ENCODE data around the gene DLGAP5. TPM values are rescaled to one million over a fixed set of nuclear protein-coding genes. Genes with fewer than 3 reads are reported as not detected.
A peak's percentile ranks its signal among the peaks of the same experiment; 100 is the strongest.

Gene DLGAP5
- total and polyA plus RNA-seq, 7 donors = 0.03 to 0.29 (median 0.08) TPM; not detected in 3

DNA sequence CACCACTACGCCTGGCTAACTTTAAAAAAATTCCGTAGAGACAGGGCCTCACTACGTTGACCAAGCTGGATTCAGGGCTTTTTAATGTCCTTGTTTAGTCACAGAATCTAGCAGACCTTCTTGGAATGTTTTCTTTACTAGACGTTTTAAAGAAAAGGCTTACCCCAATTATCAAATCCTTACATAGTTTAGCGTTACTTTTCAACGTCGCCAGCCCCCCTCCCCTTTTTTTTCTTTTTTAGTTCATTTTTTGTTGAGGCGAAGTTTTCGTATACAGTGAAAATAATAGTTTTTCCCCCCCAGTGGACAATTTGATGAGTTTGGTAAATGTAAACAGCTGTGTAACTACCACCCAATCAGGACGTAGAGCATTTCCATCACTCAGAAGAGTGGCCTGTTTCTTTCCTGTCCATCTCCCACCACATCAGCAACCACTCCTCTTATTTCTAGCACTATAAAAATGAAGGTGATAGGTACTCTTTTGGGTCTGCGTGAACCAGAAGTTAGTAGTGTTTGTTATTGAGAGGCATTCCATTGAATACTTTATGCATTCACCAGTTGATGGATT, 753 bp upstream of the DLGAP5 start:
- 54 to 61% (median 61%) methylated on average over 11 of the region's 11 CpGs for WGBS, 3 donors
- intact Hi-C loops (cut with DNase I) = loop anchor here in 1 of 2 donors (5.0 kb wide), 1 partner anchor 220 kb away; the partner anchor contains the start of gene ATG14
- H3K4me1 ChIP-seq = no peaks in the 10 kb centered on the region
- DNase-seq (no peak), ATAC-seq (no peak)
- peak overlapping the region; percentile 81 for H3K4me3 ChIP-seq
- no peaks in the 10 kb centered on the region for H3K27me3 ChIP-seq (ENCODE audit: insufficient read depth in 3 of 3, low read length in 2 of 3)
- H3K27ac ChIP-seq = peak overlapping the region; percentile 53
- no peaks in the 10 kb centered on the region for H3K9me3 ChIP-seq
- TF ChIP-seq, protein P1, sequence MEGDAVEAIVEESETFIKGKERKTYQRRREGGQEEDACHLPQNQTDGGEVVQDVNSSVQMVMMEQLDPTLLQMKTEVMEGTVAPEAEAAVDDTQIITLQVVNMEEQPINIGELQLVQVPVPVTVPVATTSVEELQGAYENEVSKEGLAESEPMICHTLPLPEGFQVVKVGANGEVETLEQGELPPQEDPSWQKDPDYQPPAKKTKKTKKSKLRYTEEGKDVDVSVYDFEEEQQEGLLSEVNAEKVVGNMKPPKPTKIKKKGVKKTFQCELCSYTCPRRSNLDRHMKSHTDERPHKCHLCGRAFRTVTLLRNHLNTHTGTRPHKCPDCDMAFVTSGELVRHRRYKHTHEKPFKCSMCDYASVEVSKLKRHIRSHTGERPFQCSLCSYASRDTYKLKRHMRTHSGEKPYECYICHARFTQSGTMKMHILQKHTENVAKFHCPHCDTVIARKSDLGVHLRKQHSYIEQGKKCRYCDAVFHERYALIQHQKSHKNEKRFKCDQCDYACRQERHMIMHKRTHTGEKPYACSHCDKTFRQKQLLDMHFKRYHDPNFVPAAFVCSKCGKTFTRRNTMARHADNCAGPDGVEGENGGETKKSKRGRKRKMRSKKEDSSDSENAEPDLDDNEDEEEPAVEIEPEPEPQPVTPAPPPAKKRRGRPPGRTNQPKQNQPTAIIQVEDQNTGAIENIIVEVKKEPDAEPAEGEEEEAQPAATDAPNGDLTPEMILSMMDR (IDR thresholded peaks at IDR 0.05) = no peak
- no peaks in the 10 kb centered on the region for H3K36me3 ChIP-seq (ENCODE audit: insufficient read depth in 1 of 2, low read depth in 1 of 2)

DNA sequence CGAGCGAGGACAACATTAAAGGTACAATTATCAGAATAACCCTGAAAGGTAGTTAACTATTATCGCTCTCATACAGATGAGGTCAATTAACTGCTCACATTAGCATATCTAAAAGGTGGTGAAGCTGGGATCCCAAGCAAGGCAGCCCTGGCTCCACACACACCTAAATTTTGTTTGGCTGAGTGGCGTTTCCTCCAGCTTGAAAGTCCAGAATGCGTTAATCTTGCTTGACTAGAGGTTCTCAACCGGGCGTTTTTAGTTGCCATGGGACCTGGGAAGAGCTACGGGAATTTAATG, 531 bp downstream of the DLGAP5 start:
- no peaks in the 10 kb centered on the region for H3K9me3 ChIP-seq
- no peak for ATAC-seq
- WGBS, 3 donors = 6 to 7% (median 6%) methylated on average over 8 of the region's 8 CpGs
- peak overlapping the region; percentile 81 for H3K4me3 ChIP-seq
- H3K36me3 ChIP-seq (ENCODE audit: insufficient read depth in 1 of 2, low read depth in 1 of 2) = no peaks in the 10 kb centered on the region
- no peaks in the 10 kb centered on the region for H3K4me1 ChIP-seq
- no peaks in the 10 kb centered on the region for H3K27me3 ChIP-seq (ENCODE audit: insufficient read depth in 3 of 3, low read length in 2 of 3)
- TF ChIP-seq, protein P1 (IDR thresholded peaks at IDR 0.05) = no peak
- intact Hi-C loops (cut with DNase I) = loop anchor here in 1 of 2 donors (5.0 kb wide), 1 partner anchor 221 kb away; the partner anchor contains the start of gene ATG14
- DNase-seq = no peak
- H3K27ac ChIP-seq = no peak overlapping the region

DNA sequence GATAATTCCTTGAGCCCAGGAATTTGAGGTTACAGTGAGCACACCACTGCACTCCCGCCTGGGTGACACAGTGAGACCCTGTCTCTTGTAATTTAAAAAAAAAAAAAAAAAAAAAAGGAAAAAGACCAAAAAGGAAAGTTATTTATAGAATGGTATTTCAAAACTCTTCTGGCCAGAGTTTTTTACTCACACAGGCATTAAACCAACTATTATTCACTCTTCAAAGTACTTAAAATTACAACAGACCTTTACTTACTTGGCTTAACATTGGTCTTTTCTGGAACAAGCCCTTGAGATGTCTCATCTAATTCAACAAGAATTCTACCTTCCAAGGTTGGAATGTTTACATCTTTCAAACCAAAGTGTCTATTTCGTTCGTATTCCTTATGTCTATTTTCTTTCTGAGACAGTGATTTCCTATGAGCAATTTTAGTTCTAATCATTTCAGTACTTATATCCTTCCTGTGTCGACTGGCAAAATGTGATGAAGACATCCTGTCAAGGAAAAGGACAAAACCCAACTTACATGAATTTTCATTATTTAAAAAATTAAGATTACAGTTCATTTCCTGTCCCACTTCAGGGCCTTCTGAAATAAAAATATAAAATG, 2.6 kb downstream of the DLGAP5 start:
- H3K4me1 ChIP-seq = no peaks in the 10 kb centered on the region
- DNase-seq (no peak), ATAC-seq (no peak)
- intact Hi-C loops (cut with DNase I) = no loop called here
- H3K27ac ChIP-seq = no peak overlapping the region
- H3K4me3 ChIP-seq = no peak overlapping the region
- WGBS, 3 donors = 76 to 85% (median 82%) methylated on average over 4 of the region's 4 CpGs
- TF ChIP-seq, protein P1 (IDR thresholded peaks at IDR 0.05) = no peak
- no peaks in the 10 kb centered on the region for H3K27me3 ChIP-seq (ENCODE audit: insufficient read depth in 3 of 3, low read length in 2 of 3)
- H3K9me3 ChIP-seq = no peaks in the 10 kb centered on the region
- H3K36me3 ChIP-seq (ENCODE audit: insufficient read depth in 1 of 2, low read depth in 1 of 2) = no peaks in the 10 kb centered on the region

DNA sequence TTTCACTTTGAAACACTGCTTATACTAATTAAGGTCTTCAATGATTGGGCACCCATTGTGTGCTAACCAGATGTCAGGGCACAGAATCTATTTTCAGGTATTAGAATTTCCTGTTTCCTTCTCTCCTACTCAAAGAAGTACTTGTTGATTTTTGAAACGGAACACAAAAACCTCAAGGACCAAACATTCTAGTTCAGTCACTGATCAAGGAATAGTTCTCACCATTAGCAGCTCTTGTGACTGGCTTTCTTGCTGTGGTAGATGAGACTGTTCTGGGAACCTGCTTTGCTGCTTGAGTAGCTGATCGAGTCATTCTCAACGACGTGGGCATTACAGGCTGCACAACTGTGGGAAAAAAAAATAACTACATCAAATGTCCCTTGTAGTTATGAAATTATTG, 11.0 kb downstream of the DLGAP5 start:
- Histone ChIP-seq H3K36me3 (ENCODE audit: insufficient read depth in 1 of 2, low read depth in 1 of 2) (no peaks in the 10 kb centered on the region), H3K27me3 (ENCODE audit: insufficient read depth in 3 of 3, low read length in 2 of 3) (no peaks in the 10 kb centered on the region), H3K27ac (no peak overlapping the region), H3K9me3 (no peaks in the 10 kb centered on the region), H3K4me3 (no peak overlapping the region), H3K4me1 (no peaks in the 10 kb centered on the region)
- TF ChIP-seq, protein P1 (IDR thresholded peaks at IDR 0.05) = no peak
- DNase-seq (no peak), ATAC-seq (no peak)
- intact Hi-C loops (cut with DNase I) = no loop called here
- WGBS, 3 donors = 73 to 79% (median 79%) methylated on average over 4 of the region's 4 CpGs

DNA sequence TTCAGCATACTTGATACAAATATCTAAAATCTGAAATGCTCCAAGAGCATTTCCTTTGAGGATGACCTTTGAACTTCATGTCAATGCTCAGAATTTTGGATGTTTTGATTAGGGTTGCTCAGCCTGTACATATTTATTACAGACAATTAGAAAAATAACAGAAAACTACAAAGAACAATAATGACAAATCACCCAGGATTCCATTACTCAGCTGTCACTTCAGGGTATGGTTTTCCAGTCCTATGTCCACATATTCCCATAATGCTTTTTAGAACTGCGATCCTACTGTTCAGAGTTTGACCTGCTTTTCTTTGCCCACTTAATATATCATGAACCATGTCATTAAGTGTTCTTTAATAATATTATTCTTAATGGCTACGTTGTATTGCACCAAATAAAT, 11.4 kb downstream of the DLGAP5 start:
- Histone ChIP-seq H3K36me3 (ENCODE audit: insufficient read depth in 1 of 2, low read depth in 1 of 2) (no peaks in the 10 kb centered on the region), H3K9me3 (no peaks in the 10 kb centered on the region), H3K27me3 (ENCODE audit: insufficient read depth in 3 of 3, low read length in 2 of 3) (no peaks in the 10 kb centered on the region), H3K4me3 (no peak overlapping the region), H3K4me1 (no peaks in the 10 kb centered on the region), H3K27ac (no peak overlapping the region)
- DNase-seq (no peak), ATAC-seq (no peak)
- 85 to 86% (median 85%) methylated on average over 2 of the region's 2 CpGs for WGBS, 3 donors
- intact Hi-C loops (cut with DNase I) = no loop called here
- TF ChIP-seq, protein P1 (IDR thresholded peaks at IDR 0.05) = no peak

Data from psoas muscle (tissue), 8 donors.